Choroid plexus epithelial cell (primary cell): ENCODE data around the gene POFUT1.

Source experiments
- DNase-seq: peaks from one replicate; pipeline ENCODE4 v3.0.0-alpha.2; 2010; ENCODE audit warnings: low read depth
- H3K4me3 ChIP-seq: 2 replicates; pipeline ENCODE4 v1.5.1; 2011; ENCODE audit warnings: low read depth, mild to moderate bottlenecking, control low read depth, low read length, moderate library complexity
- CTCF ChIP-seq: conservative IDR thresholded peaks from 2 replicates; pipeline ENCODE4 v1.5.1; 2011; ENCODE audit warnings: low read depth, mild to moderate bottlenecking, control low read depth, inconsistent platforms, low read length, moderate library complexity

The POFUT1 gene

GRCh38 chr20:32207626-32208498 lies at the start of gene POFUT1, which contains the start of gene PLAGL2:
Gene POFUT1, plus strand, starts transcription at chr20:32207880. Its CDS starts 62 bp downstream, at chr20:32207942.
Gene PLAGL2, minus strand, starts transcription at chr20:32207743. Its CDS starts 5,565 bp downstream, at chr20:32202178.
- peak; percentile 87 for DNase-seq
- TF ChIP-seq CTCF: peak; percentile 17
- peak within 1 kb of the TSS; percentile 95 for H3K4me3 ChIP-seq

GRCh38 chr20:32158351-32158750 lies 49.3 kb upstream of the POFUT1 start:
- no peak overlapping the region for H3K4me3 ChIP-seq
- no peak for DNase-seq
- no peak for TF ChIP-seq CTCF

GRCh38 chr20:32158943-32159660 lies 48.6 kb upstream of the POFUT1 start:
- no peak for TF ChIP-seq CTCF
- DNase-seq: no peak
- no peak overlapping the region for H3K4me3 ChIP-seq

GRCh38 chr20:32159766-32160221 lies 47.9 kb upstream of the POFUT1 start:
- DNase-seq: no peak
- no peak for TF ChIP-seq CTCF
- H3K4me3 ChIP-seq: no peak overlapping the region

DNA sequence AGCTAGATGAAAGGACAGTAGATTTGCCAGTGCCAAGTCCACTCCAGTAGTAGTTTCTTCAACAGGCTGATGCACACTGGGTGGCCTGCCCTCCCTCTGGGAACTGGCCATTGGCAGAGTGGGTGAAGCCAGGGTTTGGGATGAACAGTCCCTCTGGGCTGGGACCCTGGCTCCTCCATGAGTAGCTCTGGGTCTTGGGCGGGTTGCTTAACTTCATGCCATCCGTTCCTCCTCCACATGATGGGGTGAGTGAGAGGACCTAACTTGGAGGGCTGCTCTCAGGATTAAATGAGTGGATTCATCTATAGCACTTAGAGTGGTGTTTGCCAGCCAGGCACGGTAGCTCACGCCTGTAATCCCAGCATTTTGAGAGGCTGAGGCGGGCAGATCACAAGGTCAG lies 47.3 kb upstream of the POFUT1 start:
- H3K4me3 ChIP-seq: no peak overlapping the region
- TF ChIP-seq CTCF: no peak
- no peak for DNase-seq

GRCh38 chr20:32162351-32162750 lies 45.3 kb upstream of the POFUT1 start:
- no peak overlapping the region for H3K4me3 ChIP-seq
- no peak for DNase-seq
- TF ChIP-seq CTCF: no peak
